ENCODE measurements around the gene FARS2. TPM values are rescaled to one million over a fixed set of nuclear protein-coding genes. Genes with fewer than 3 reads are reported as not detected.
A peak's percentile ranks its signal among the peaks of the same experiment; 100 is the strongest.

FARS2 gene
- total RNA-seq, 1 donor from 2014 or later: 19.9 TPM

GRCh38 chr6:5259428-5259827 lies 1.9 kb upstream of the FARS2 start:
- H3K4me3 Mint-ChIP-seq: peak overlapping the region; percentile 99
- H3K27ac Mint-ChIP-seq: peak overlapping the region; percentile 94
- DNase-seq (ENCODE audit: low spot score in 2 of 2, unreplicated experiment in 2 of 2): no peak
- TF ChIP-seq, protein P1, sequence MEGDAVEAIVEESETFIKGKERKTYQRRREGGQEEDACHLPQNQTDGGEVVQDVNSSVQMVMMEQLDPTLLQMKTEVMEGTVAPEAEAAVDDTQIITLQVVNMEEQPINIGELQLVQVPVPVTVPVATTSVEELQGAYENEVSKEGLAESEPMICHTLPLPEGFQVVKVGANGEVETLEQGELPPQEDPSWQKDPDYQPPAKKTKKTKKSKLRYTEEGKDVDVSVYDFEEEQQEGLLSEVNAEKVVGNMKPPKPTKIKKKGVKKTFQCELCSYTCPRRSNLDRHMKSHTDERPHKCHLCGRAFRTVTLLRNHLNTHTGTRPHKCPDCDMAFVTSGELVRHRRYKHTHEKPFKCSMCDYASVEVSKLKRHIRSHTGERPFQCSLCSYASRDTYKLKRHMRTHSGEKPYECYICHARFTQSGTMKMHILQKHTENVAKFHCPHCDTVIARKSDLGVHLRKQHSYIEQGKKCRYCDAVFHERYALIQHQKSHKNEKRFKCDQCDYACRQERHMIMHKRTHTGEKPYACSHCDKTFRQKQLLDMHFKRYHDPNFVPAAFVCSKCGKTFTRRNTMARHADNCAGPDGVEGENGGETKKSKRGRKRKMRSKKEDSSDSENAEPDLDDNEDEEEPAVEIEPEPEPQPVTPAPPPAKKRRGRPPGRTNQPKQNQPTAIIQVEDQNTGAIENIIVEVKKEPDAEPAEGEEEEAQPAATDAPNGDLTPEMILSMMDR (IDR thresholded peaks at IDR 0.05; ENCODE audit: unreplicated experiment): no peak
- H3K4me1 Mint-ChIP-seq: peaks cover 20% of the 10 kb centered on the region
- H3K27me3 Mint-ChIP-seq (ENCODE audit: low read depth): no peaks in the 10 kb centered on the region
- peaks cover 18% of the 10 kb centered on the region for H3K36me3 Mint-ChIP-seq
- no peaks in the 10 kb centered on the region for H3K9me3 Mint-ChIP-seq

- no peaks in the 10 kb centered on the region for H3K27me3 Mint-ChIP-seq (ENCODE audit: low read depth)
- DNase-seq (ENCODE audit: low spot score in 2 of 2, unreplicated experiment in 2 of 2): peak in 1 of 2 experiments; percentile 56
- no peaks in the 10 kb centered on the region for H3K9me3 Mint-ChIP-seq
- peaks cover 12% of the 10 kb centered on the region for H3K36me3 Mint-ChIP-seq
- peak overlapping the region; percentile 99 for H3K4me3 Mint-ChIP-seq
- peaks cover 20% of the 10 kb centered on the region for H3K4me1 Mint-ChIP-seq
- H3K27ac Mint-ChIP-seq: peak overlapping the region; percentile 94
- TF ChIP-seq, protein P1 (IDR thresholded peaks at IDR 0.05; ENCODE audit: unreplicated experiment): no peak
Observed at GRCh38 chr6:5260111-5260620, 1.1 kb upstream of the FARS2 start.

GRCh38 chr6:5261545-5262109 lies 314 bp downstream of the FARS2 start:
- TF ChIP-seq, protein P1 (IDR thresholded peaks at IDR 0.05; ENCODE audit: unreplicated experiment): no peak
- Mint-ChIP-seq H3K27ac (peak overlapping the region; percentile 99), H3K4me1 (peaks cover 20% of the 10 kb centered on the region), H3K4me3 (peak overlapping the region; percentile 99), H3K27me3 (ENCODE audit: low read depth) (no peaks in the 10 kb centered on the region), H3K9me3 (no peaks in the 10 kb centered on the region), H3K36me3 (peaks cover 9% of the 10 kb centered on the region)
- no peak for DNase-seq (ENCODE audit: low spot score in 2 of 2, unreplicated experiment in 2 of 2)

GRCh38 chr6:5266423-5266822 lies 5.1 kb downstream of the FARS2 start:
- Mint-ChIP-seq H3K27me3 (ENCODE audit: low read depth) (no peaks in the 10 kb centered on the region), H3K4me3 (no peak overlapping the region), H3K4me1 (peaks cover 13% of the 10 kb centered on the region), H3K9me3 (peaks cover 5% of the 10 kb centered on the region), H3K27ac (no peak overlapping the region), H3K36me3 (peaks cover 10% of the 10 kb centered on the region)
- TF ChIP-seq, protein P1 (IDR thresholded peaks at IDR 0.05; ENCODE audit: unreplicated experiment): no peak
- no peak for DNase-seq (ENCODE audit: low spot score in 2 of 2, unreplicated experiment in 2 of 2)

DNA sequence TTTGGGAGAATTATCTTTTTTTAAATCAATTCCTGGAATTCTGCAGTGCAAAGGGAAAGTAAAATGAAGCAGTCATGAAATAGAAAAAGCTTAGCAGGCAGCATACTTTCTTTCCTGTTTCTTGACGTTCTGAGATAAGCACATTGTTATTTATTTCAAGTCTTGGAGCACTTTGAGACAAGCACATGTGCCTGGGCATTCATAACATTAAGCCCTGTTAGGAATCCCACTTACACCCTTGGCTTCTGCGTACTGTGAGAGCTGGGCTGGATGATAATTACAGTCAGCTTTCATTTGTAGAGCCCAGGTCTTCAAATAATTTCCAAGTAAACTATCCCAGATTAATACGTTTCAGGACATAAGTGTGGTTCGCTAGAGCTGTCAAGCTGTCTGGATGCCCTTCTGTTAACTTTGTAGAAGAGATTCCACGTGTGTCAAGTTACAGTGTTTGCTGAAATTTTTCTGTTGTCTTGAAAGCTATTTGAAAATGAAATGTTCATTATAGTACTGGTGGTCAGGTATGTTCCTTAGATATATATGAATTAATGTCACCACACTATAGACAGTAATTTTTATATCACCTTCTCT lies 8.9 kb downstream of the FARS2 start:
- no peak for DNase-seq (ENCODE audit: low spot score in 2 of 2, unreplicated experiment in 2 of 2)
- Mint-ChIP-seq H3K27ac (peak overlapping the region; percentile 52), H3K27me3 (ENCODE audit: low read depth) (no peaks in the 10 kb centered on the region), H3K36me3 (peaks cover 10% of the 10 kb centered on the region), H3K9me3 (peaks cover 5% of the 10 kb centered on the region), H3K4me3 (no peak overlapping the region), H3K4me1 (peaks cover 6% of the 10 kb centered on the region)
- TF ChIP-seq, protein P1 (IDR thresholded peaks at IDR 0.05; ENCODE audit: unreplicated experiment): no peak

Data from mesothelial cell of epicardium (in vitro differentiated cells).